ENCODE measurements around the gene FAM136A.

Gene FAM136A

GRCh38 chr2:70340075-70340474 lies 38.2 kb upstream of the FAM136A start:
- DNase-seq (ENCODE audit: low read depth in 2 of 2), result no peak
- TF ChIP-seq CTCF (IDR thresholded peaks at IDR 0.05; ENCODE audit: low read depth, low read length), result no peak
- H3K4me3 ChIP-seq (replicated peaks in 1 of 2; ENCODE audit: low read depth in 2 of 2, low read length in 2 of 2), result no peak overlapping the region

GRCh38 chr2:70336552-70336951 lies 34.7 kb upstream of the FAM136A start:
- no peak for TF ChIP-seq CTCF (IDR thresholded peaks at IDR 0.05; ENCODE audit: low read depth, low read length)
- DNase-seq (ENCODE audit: low read depth in 2 of 2), result no peak
- H3K4me3 ChIP-seq (replicated peaks in 1 of 2; ENCODE audit: low read depth in 2 of 2, low read length in 2 of 2), result no peak overlapping the region

GRCh38 chr2:70331012-70331411 lies 29.1 kb upstream of the FAM136A start:
- DNase-seq (ENCODE audit: low read depth in 2 of 2), result no peak
- no peak overlapping the region for H3K4me3 ChIP-seq (replicated peaks in 1 of 2; ENCODE audit: low read depth in 2 of 2, low read length in 2 of 2)
- TF ChIP-seq CTCF (IDR thresholded peaks at IDR 0.05; ENCODE audit: low read depth, low read length), result no peak

- no peak for DNase-seq (ENCODE audit: low read depth in 2 of 2)
- no peak for TF ChIP-seq CTCF (IDR thresholded peaks at IDR 0.05; ENCODE audit: low read depth, low read length)
- H3K4me3 ChIP-seq (replicated peaks in 1 of 2; ENCODE audit: low read depth in 2 of 2, low read length in 2 of 2), result no peak overlapping the region
These were observed 28.6 kb upstream of the FAM136A start for GRCh38 chr2:70330476-70330875.

GRCh38 chr2:70328921-70329561 lies 27.2 kb upstream of the FAM136A start:
- no peak overlapping the region for H3K4me3 ChIP-seq (replicated peaks in 1 of 2; ENCODE audit: low read depth in 2 of 2, low read length in 2 of 2)
- no peak for TF ChIP-seq CTCF (IDR thresholded peaks at IDR 0.05; ENCODE audit: low read depth, low read length)
- DNase-seq (ENCODE audit: low read depth in 2 of 2), result peak in 1 of 2 donors; percentile 10

- no peak for TF ChIP-seq CTCF (IDR thresholded peaks at IDR 0.05; ENCODE audit: low read depth, low read length)
- H3K4me3 ChIP-seq (replicated peaks in 1 of 2; ENCODE audit: low read depth in 2 of 2, low read length in 2 of 2), result no peak overlapping the region
- no peak for DNase-seq (ENCODE audit: low read depth in 2 of 2)
These were observed 24.0 kb upstream of the FAM136A start for GRCh38 chr2:70325875-70326274.

GRCh38 chr2:70322518-70322917 lies 20.7 kb upstream of the FAM136A start:
- DNase-seq (ENCODE audit: low read depth in 2 of 2), result no peak
- no peak overlapping the region for H3K4me3 ChIP-seq (replicated peaks in 1 of 2; ENCODE audit: low read depth in 2 of 2, low read length in 2 of 2)
- TF ChIP-seq CTCF (IDR thresholded peaks at IDR 0.05; ENCODE audit: low read depth, low read length), result no peak

Measured in cardiac fibroblast (primary cell).